Liver (tissue), 3 donors: Measurements from ENCODE around the gene PLEKHG4.

Experiments used
- ATF3 ChIP-seq: IDR thresholded peaks from 2 replicates; pipeline ENCODE4 v1.6.1; 2016; ENCODE audit warnings: antibody characterized with exemption
- EGR1 ChIP-seq, 2 donors: IDR thresholded peaks; 2 replicates each; pipeline ENCODE4 v1.6.1; 2016 to 2018; ENCODE audit warnings: antibody characterized with exemption in 2 of 2, low read depth in 2 of 2
- NR2F2 ChIP-seq: IDR thresholded peaks from 2 replicates; pipeline ENCODE4 v1.6.1; 2016; ENCODE audit warnings: antibody characterized with exemption
- RAD21 ChIP-seq, 2 donors: IDR thresholded peaks; 2 replicates each; pipeline ENCODE4 v1.6.1; 2016; ENCODE audit warnings: antibody characterized with exemption in 2 of 2, mild to moderate bottlenecking in 2 of 2
- REST ChIP-seq: IDR thresholded peaks from 2 replicates; pipeline ENCODE4 v1.6.1; 2016; ENCODE audit warnings: antibody characterized with exemption, mild to moderate bottlenecking
- RXRA ChIP-seq, 2 donors: IDR thresholded peaks; 2 replicates each; pipeline ENCODE4 v1.6.1; 2017 to 2018; ENCODE audit warnings: antibody characterized with exemption in 2 of 2, mild to moderate bottlenecking in 1 of 2
- SP1 ChIP-seq: IDR thresholded peaks from 2 replicates; pipeline ENCODE4 v1.6.1; 2018; ENCODE audit warnings: antibody characterized with exemption, mild to moderate bottlenecking
- TAF1 ChIP-seq: conservative IDR thresholded peaks from 2 replicates; pipeline ENCODE4 v1.6.1; 2016; ENCODE audit warnings: antibody characterized with exemption, mild to moderate bottlenecking
- YY1 ChIP-seq: IDR thresholded peaks from 2 replicates; pipeline ENCODE4 v1.6.1; 2016; ENCODE audit warnings: antibody characterized with exemption, mild to moderate bottlenecking
- TF ChIP-seq, protein P1 (sequence below): fragments of 150-350 bp; IDR thresholded peaks from 2 replicates; pipeline ENCODE4 v1.5.1; 2017; ENCODE audit warnings: improper control_type of control experiment, low read depth, low read length; ENCODE audit not compliant: missing input control
- donor health status: healthy.
- donor health status: healthy.

DNA sequence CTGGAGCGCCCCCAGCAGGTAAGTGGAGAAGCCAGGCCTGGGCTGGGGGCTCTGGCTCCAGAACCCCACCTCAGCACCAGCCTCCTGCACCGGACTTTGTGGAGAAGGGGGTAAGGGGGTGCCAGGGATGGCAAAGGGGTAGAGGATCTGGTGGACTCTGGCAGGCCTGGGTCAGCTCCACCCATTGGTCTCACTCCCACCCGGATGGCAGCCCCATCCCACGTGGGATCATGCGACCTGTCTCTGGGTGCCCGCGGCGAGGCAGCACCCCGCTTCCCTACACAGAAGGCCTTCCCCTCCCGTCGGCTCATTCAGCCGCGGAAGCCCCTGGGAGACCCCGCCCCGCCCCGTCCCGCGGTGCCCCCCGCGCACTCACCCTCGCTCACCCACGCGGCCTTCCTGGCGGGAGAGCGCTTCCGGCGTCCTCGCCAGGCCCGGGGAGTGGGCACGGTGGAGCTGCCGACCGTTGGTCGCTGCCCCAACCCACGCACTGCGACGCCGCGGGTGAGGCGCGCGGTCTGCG lies 498 bp upstream of the PLEKHG4 start:
- TF ChIP-seq, protein P1, sequence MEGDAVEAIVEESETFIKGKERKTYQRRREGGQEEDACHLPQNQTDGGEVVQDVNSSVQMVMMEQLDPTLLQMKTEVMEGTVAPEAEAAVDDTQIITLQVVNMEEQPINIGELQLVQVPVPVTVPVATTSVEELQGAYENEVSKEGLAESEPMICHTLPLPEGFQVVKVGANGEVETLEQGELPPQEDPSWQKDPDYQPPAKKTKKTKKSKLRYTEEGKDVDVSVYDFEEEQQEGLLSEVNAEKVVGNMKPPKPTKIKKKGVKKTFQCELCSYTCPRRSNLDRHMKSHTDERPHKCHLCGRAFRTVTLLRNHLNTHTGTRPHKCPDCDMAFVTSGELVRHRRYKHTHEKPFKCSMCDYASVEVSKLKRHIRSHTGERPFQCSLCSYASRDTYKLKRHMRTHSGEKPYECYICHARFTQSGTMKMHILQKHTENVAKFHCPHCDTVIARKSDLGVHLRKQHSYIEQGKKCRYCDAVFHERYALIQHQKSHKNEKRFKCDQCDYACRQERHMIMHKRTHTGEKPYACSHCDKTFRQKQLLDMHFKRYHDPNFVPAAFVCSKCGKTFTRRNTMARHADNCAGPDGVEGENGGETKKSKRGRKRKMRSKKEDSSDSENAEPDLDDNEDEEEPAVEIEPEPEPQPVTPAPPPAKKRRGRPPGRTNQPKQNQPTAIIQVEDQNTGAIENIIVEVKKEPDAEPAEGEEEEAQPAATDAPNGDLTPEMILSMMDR: no peak
- TF ChIP-seq YY1: no peak
- TF ChIP-seq ATF3: no peak
- no peak for TF ChIP-seq REST
- no peak for TF ChIP-seq NR2F2
- TF ChIP-seq TAF1: no peak
- no peak for TF ChIP-seq SP1
- no peak for TF ChIP-seq RAD21 (IDR thresholded peaks at IDR 0.05)
- no peak for TF ChIP-seq EGR1 (IDR thresholded peaks at IDR 0.05; ENCODE audit: low read depth in 2 of 2)
- TF ChIP-seq RXRA (IDR thresholded peaks at IDR 0.05): no peak
